ENCODE results near the gene KIRREL3. TPM values are rescaled to one million over a fixed set of nuclear protein-coding genes. Genes with fewer than 3 reads are reported as not detected.

KIRREL3 gene
- total RNA-seq, 2 experiments from 2014 or later, result not detected

- H3K27me3 ChIP-seq (ENCODE audit: control insufficient read depth in 1 of 2, insufficient read depth in 2 of 2, low read length in 2 of 2), result peaks cover 53 to 59% of the 10 kb centered on the region in 2 experiments
Observed at GRCh38 chr11:127003260-127003981, 2.9 kb upstream of the KIRREL3 start.

GRCh38 chr11:127002669-127003259, 2.2 kb upstream of the KIRREL3 start:
- Mint-ChIP-seq H3K36me3 (ENCODE audit: low read depth) (no peaks in the 10 kb centered on the region), H3K9me3 (no peaks in the 10 kb centered on the region), H3K4me1 (ENCODE audit: low read depth) (no peaks in the 10 kb centered on the region), H3K27ac (no peak overlapping the region), H3K27me3 (peaks cover 37% of the 10 kb centered on the region), H3K4me3 (no peak overlapping the region)
- H3K4me1 ChIP-seq (ENCODE audit: insufficient read depth, low read length), result no peaks in the 10 kb centered on the region
- peaks cover 55 to 65% of the 10 kb centered on the region in 2 experiments for H3K27me3 ChIP-seq (ENCODE audit: control insufficient read depth in 1 of 2, insufficient read depth in 2 of 2, low read length in 2 of 2)
- CTCF ChIA-PET, result no interaction called here
- H3K4me3 ChIP-seq (ENCODE audit: low read length), result no peak overlapping the region
- DNase-seq (no peak), ATAC-seq (ENCODE audit: poor library complexity) (no peak)
- TF ChIP-seq CTCF (IDR thresholded peaks at IDR 0.05), result no peak
- H3K27ac ChIP-seq (ENCODE audit: low read depth in 1 of 2, low read length in 2 of 2), result no peak overlapping the region
- H3K36me3 ChIP-seq (ENCODE audit: insufficient read depth, low read length), result no peaks in the 10 kb centered on the region
- H3K9me3 ChIP-seq (ENCODE audit: control insufficient read depth in 1 of 2, insufficient read depth in 1 of 2, low read length in 2 of 2), result peaks cover 0 to 16% of the 10 kb centered on the region in 2 experiments
- intact Hi-C loops (cut with DNase I, micrococcal nuclease), result no loop called here
- POLR2A ChIA-PET, result no interaction called here

More at GRCh38 chr11:127003260-127003981, 2.9 kb upstream of the KIRREL3 start:
- peaks cover 42% of the 10 kb centered on the region for H3K27me3 Mint-ChIP-seq
- Histone ChIP-seq H3K27ac (ENCODE audit: low read depth in 1 of 2, low read length in 2 of 2) (no peak overlapping the region), H3K4me1 (ENCODE audit: insufficient read depth, low read length) (no peaks in the 10 kb centered on the region), H3K4me3 (ENCODE audit: low read length) (no peak overlapping the region), H3K9me3 (ENCODE audit: control insufficient read depth in 1 of 2, insufficient read depth in 1 of 2, low read length in 2 of 2) (peaks cover 0 to 16% of the 10 kb centered on the region in 2 experiments), H3K36me3 (ENCODE audit: insufficient read depth, low read length) (no peaks in the 10 kb centered on the region)
- no peaks in the 10 kb centered on the region for H3K4me1 Mint-ChIP-seq (ENCODE audit: low read depth)
- TF ChIP-seq CTCF (IDR thresholded peaks at IDR 0.05), result no peak
- CTCF ChIA-PET, result no interaction called here
- H3K4me3 Mint-ChIP-seq, result no peak overlapping the region
- ATAC-seq (ENCODE audit: poor library complexity) (no peak), DNase-seq (no peak)
- POLR2A ChIA-PET, result no interaction called here
- H3K27ac Mint-ChIP-seq, result no peak overlapping the region
- no peaks in the 10 kb centered on the region for H3K36me3 Mint-ChIP-seq (ENCODE audit: low read depth)
- H3K9me3 Mint-ChIP-seq, result no peaks in the 10 kb centered on the region
- intact Hi-C loops (cut with DNase I, micrococcal nuclease), result no loop called here

GRCh38 chr11:127000981-127001380, 411 bp upstream of the KIRREL3 start:
- no peak for TF ChIP-seq CTCF (IDR thresholded peaks at IDR 0.05)
- no peak overlapping the region for H3K4me3 ChIP-seq (ENCODE audit: low read length)
- H3K9me3 Mint-ChIP-seq, result no peaks in the 10 kb centered on the region
- intact Hi-C loops (cut with DNase I, micrococcal nuclease), result no loop called here
- H3K4me3 Mint-ChIP-seq, result no peak overlapping the region
- H3K9me3 ChIP-seq (ENCODE audit: control insufficient read depth in 1 of 2, insufficient read depth in 1 of 2, low read length in 2 of 2), result peaks cover 0 to 16% of the 10 kb centered on the region in 2 experiments
- H3K4me1 Mint-ChIP-seq (ENCODE audit: low read depth), result no peaks in the 10 kb centered on the region
- DNase-seq (no peak), ATAC-seq (ENCODE audit: poor library complexity) (no peak)
- H3K27ac Mint-ChIP-seq, result no peak overlapping the region
- H3K36me3 Mint-ChIP-seq (ENCODE audit: low read depth), result no peaks in the 10 kb centered on the region
- no peaks in the 10 kb centered on the region for H3K4me1 ChIP-seq (ENCODE audit: insufficient read depth, low read length)
- ChIA-PET CTCF (no interaction called here), POLR2A (no interaction called here)
- no peak overlapping the region for H3K27ac ChIP-seq (ENCODE audit: low read depth in 1 of 2, low read length in 2 of 2)
- H3K27me3 Mint-ChIP-seq, result peaks cover 22% of the 10 kb centered on the region
- H3K27me3 ChIP-seq (ENCODE audit: control insufficient read depth in 1 of 2, insufficient read depth in 2 of 2, low read length in 2 of 2), result peaks cover 54 to 77% of the 10 kb centered on the region in 2 experiments
- H3K36me3 ChIP-seq (ENCODE audit: insufficient read depth, low read length), result no peaks in the 10 kb centered on the region

All from CD4-positive, alpha-beta T cell (primary cell).